Measurements from ENCODE around the gene TLK1.

The TLK1 gene

DNA sequence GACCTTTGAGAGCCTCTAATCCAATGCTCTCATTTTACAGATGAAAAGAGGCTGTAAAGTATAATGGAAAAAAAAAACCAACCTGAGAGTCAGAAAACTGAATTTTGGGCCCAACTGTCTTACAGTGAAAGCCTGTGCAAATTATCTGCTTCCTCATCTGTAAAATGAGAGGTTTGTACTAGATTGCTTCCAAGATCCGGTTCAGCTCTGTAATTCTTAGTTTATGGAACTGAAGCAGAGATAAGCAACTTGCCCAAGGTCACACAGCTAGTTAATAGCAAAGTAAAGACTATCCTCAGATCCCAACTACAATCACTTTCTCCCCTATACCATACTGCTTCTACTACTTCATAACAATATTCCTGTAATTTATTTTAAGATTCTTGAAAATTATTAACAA is 6.3 kb downstream of the TLK1 start:
- no peak overlapping the region for H2AK5ac ChIP-seq (ENCODE audit: low read length)
- no CpG with 5 or more reads among the region's 1 CpG for WGBS (ENCODE audit: extremely low coverage, insufficient coverage, insufficient read length)
- DNase-seq, result no peak
- no peak overlapping the region for H4K12ac ChIP-seq (ENCODE audit: low read depth, low read length)
- peaks cover 12% of the 10 kb centered on the region for H3K79me2 ChIP-seq (ENCODE audit: control insufficient read depth, insufficient read depth, low read length, poor library complexity)
- H2BK5ac ChIP-seq (ENCODE audit: low read depth, low read length, poor library complexity), result no peak overlapping the region
- H3K36me3 ChIP-seq (ENCODE audit: control insufficient read depth in 1 of 2, insufficient read depth in 2 of 2, low read length in 2 of 2), result peaks cover 0 to 3% of the 10 kb centered on the region in 2 experiments
- H3K4me1 ChIP-seq (ENCODE audit: control insufficient read depth in 1 of 2, insufficient read depth in 2 of 2, low read length in 2 of 2), result peaks cover 0 to 3% of the 10 kb centered on the region in 2 experiments
- no peak overlapping the region for H3K23ac ChIP-seq (ENCODE audit: low read length)
- no peak overlapping the region for H2BK12ac ChIP-seq (ENCODE audit: low read length)
- H3K27ac ChIP-seq (ENCODE audit: low read depth, low read length), result no peak overlapping the region
- no peaks in the 10 kb centered on the region for H3K9me3 ChIP-seq (ENCODE audit: insufficient read depth, low read depth, low read length)
- H3K9ac ChIP-seq (ENCODE audit: low read length), result no peak overlapping the region
- no peak overlapping the region for H4K8ac ChIP-seq (ENCODE audit: low read depth, low read length)
- peaks cover 2% of the 10 kb centered on the region for H3K79me1 ChIP-seq (ENCODE audit: low read length)
- no peak overlapping the region for H4K91ac ChIP-seq (ENCODE audit: low read depth, low read length)
- no peak overlapping the region for H2AFZ ChIP-seq (ENCODE audit: insufficient read depth, low read length, poor library complexity)
- no peak overlapping the region for H3K4me3 ChIP-seq (ENCODE audit: low read depth, low read length)
- no peak overlapping the region for H3K4me2 ChIP-seq (ENCODE audit: low read length)
- no peak overlapping the region for H3K18ac ChIP-seq (ENCODE audit: low read length)
- no peak overlapping the region for H3K14ac ChIP-seq (ENCODE audit: low read length)
- H3K27me3 ChIP-seq (ENCODE audit: insufficient read depth, low read length), result no peaks in the 10 kb centered on the region
- no peak overlapping the region for H3K4ac ChIP-seq (ENCODE audit: low read depth, low read length)
- H2BK120ac ChIP-seq (ENCODE audit: insufficient read depth, low read length, poor library complexity), result no peak overlapping the region

DNA sequence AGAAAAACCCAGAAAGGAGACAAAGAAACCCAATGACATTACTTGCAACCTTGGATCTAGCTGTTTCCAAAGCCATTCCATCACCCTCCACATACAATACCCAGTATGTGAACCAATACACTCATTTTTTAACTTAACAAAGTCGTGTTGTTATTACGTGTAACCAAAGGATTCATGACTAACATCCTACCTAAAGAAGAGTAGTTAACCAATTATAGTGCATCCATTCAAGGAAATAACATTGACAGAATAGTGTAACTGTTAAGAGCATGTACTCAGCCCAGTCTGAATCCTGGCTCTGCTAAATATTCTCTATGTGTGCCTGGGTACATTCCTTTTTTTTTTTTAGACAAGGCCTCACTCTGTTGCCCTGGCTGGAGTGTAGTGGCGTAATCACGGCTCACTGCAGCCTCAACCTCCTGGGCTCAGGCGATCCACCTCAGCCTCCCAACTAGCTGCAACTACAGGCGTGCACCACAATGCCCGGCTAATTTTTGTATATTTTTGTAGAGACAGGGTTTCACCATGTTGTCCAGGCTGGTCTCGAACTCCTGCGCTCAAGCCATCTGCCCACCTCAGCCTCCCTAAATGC is 9.9 kb downstream of the TLK1 start:
- no peaks in the 10 kb centered on the region for H3K27me3 ChIP-seq (ENCODE audit: insufficient read depth, low read length)
- no CpG with 5 or more reads among the region's 9 CpGs for WGBS (ENCODE audit: extremely low coverage, insufficient coverage, insufficient read length)

GRCh38 chr2:171149986-171150693 is 10.6 kb downstream of the TLK1 start:
- H2BK5ac ChIP-seq (ENCODE audit: low read depth, low read length, poor library complexity), result no peak overlapping the region
- no peak overlapping the region for H3K4me2 ChIP-seq (ENCODE audit: low read length)
- H4K12ac ChIP-seq (ENCODE audit: low read depth, low read length), result no peak overlapping the region
- peaks cover 0 to 3% of the 10 kb centered on the region in 2 experiments for H3K36me3 ChIP-seq (ENCODE audit: control insufficient read depth in 1 of 2, insufficient read depth in 2 of 2, low read length in 2 of 2)
- no peak overlapping the region for H3K23ac ChIP-seq (ENCODE audit: low read length)
- H3K4me1 ChIP-seq (ENCODE audit: control insufficient read depth in 1 of 2, insufficient read depth in 2 of 2, low read length in 2 of 2), result peaks cover 2 to 3% of the 10 kb centered on the region in 2 experiments
- no peaks in the 10 kb centered on the region for H3K27me3 ChIP-seq (ENCODE audit: insufficient read depth, low read length)
- H2BK12ac ChIP-seq (ENCODE audit: low read length), result no peak overlapping the region
- no peak overlapping the region for H3K14ac ChIP-seq (ENCODE audit: low read length)
- H3K4me3 ChIP-seq (ENCODE audit: low read depth, low read length), result no peak overlapping the region
- no peak overlapping the region for H4K8ac ChIP-seq (ENCODE audit: low read depth, low read length)
- no peak overlapping the region for H3K9ac ChIP-seq (ENCODE audit: low read length)
- H4K91ac ChIP-seq (ENCODE audit: low read depth, low read length), result no peak overlapping the region
- no peak overlapping the region for H3K27ac ChIP-seq (ENCODE audit: low read depth, low read length)
- no peak overlapping the region for H3K18ac ChIP-seq (ENCODE audit: low read length)
- H2AFZ ChIP-seq (ENCODE audit: insufficient read depth, low read length, poor library complexity), result no peak overlapping the region
- H3K4ac ChIP-seq (ENCODE audit: low read depth, low read length), result peak overlapping the region; percentile 95
- DNase-seq, result no peak
- H3K79me1 ChIP-seq (ENCODE audit: low read length), result peaks cover 2% of the 10 kb centered on the region
- WGBS (ENCODE audit: extremely low coverage, insufficient coverage, insufficient read length), result no CpG with 5 or more reads among the region's 4 CpGs
- peaks cover 14% of the 10 kb centered on the region for H3K79me2 ChIP-seq (ENCODE audit: control insufficient read depth, insufficient read depth, low read length, poor library complexity)
- no peak overlapping the region for H2BK120ac ChIP-seq (ENCODE audit: insufficient read depth, low read length, poor library complexity)
- H3K9me3 ChIP-seq (ENCODE audit: insufficient read depth, low read depth, low read length), result no peaks in the 10 kb centered on the region
- no peak overlapping the region for H2AK5ac ChIP-seq (ENCODE audit: low read length)

More for the DNA sequence above, 9.9 kb downstream of the TLK1 start:
- Histone ChIP-seq H4K8ac (ENCODE audit: low read depth, low read length) (no peak overlapping the region), H3K27ac (ENCODE audit: low read depth, low read length) (no peak overlapping the region), H3K18ac (ENCODE audit: low read length) (no peak overlapping the region), H3K79me2 (ENCODE audit: control insufficient read depth, insufficient read depth, low read length, poor library complexity) (peaks cover 14% of the 10 kb centered on the region), H3K9me3 (ENCODE audit: insufficient read depth, low read depth, low read length) (no peaks in the 10 kb centered on the region), H2BK12ac (ENCODE audit: low read length) (no peak overlapping the region), H3K4ac (ENCODE audit: low read depth, low read length) (peak overlapping the region; percentile 98), H3K36me3 (ENCODE audit: control insufficient read depth in 1 of 2, insufficient read depth in 2 of 2, low read length in 2 of 2) (peaks cover 0 to 3% of the 10 kb centered on the region in 2 experiments), H2AFZ (ENCODE audit: insufficient read depth, low read length, poor library complexity) (no peak overlapping the region), H2AK5ac (ENCODE audit: low read length) (no peak overlapping the region), H3K4me3 (ENCODE audit: low read depth, low read length) (no peak overlapping the region), H3K14ac (ENCODE audit: low read length) (no peak overlapping the region), H2BK5ac (ENCODE audit: low read depth, low read length, poor library complexity) (no peak overlapping the region), H3K4me2 (ENCODE audit: low read length) (no peak overlapping the region), H4K12ac (ENCODE audit: low read depth, low read length) (no peak overlapping the region), H3K23ac (ENCODE audit: low read length) (no peak overlapping the region), H3K4me1 (ENCODE audit: control insufficient read depth in 1 of 2, insufficient read depth in 2 of 2, low read length in 2 of 2) (peaks cover 2 to 3% of the 10 kb centered on the region in 2 experiments), H3K9ac (ENCODE audit: low read length) (no peak overlapping the region), H4K91ac (ENCODE audit: low read depth, low read length) (no peak overlapping the region), H3K79me1 (ENCODE audit: low read length) (peaks cover 2% of the 10 kb centered on the region), H2BK120ac (ENCODE audit: insufficient read depth, low read length, poor library complexity) (no peak overlapping the region)
- no peak for DNase-seq

DNA sequence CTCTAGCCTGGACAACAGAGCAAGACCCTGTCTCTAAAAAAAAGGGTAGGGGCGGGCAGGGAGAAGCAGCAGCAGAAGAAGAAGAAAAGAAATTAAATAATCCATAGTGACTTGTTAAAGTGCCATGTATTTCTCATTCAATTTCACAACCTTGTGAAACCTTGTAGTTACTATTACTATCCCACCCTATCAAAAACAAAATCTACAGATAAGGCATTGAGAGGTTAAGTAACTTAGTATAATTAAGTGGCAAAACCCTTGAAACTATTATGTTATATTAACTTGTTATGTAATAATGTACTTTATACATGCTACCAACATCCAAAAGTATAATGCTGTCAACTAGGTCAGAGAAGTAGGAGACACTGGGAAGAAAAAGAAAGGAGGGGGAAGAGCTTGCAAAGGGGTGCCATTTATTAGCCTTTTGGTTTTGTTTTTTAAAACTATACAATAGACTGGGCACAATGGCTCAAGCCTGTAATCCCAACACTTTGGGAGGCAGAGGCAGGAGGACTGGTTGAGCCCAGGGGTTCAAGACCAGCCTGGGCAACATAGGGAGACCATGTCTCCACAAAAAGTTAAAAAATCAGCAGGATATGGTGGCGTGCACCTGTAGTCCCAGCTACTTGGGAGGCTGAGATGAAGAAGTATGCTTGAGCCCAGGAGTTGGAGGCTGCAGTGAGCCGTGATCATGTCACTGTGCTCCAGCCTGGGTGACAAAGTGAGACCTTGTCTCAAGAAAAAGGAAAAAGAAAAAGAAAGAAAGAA is 11.3 kb downstream of the TLK1 start:
- H3K27me3 ChIP-seq (ENCODE audit: insufficient read depth, low read length), result no peaks in the 10 kb centered on the region
- no peak overlapping the region for H2BK12ac ChIP-seq (ENCODE audit: low read length)
- no peak overlapping the region for H4K91ac ChIP-seq (ENCODE audit: low read depth, low read length)
- no peak overlapping the region for H3K4me2 ChIP-seq (ENCODE audit: low read length)
- H3K36me3 ChIP-seq (ENCODE audit: control insufficient read depth in 1 of 2, insufficient read depth in 2 of 2, low read length in 2 of 2), result peaks cover 0 to 3% of the 10 kb centered on the region in 2 experiments
- H3K14ac ChIP-seq (ENCODE audit: low read length), result no peak overlapping the region
- no peak overlapping the region for H3K4me3 ChIP-seq (ENCODE audit: low read depth, low read length)
- no peaks in the 10 kb centered on the region for H3K9me3 ChIP-seq (ENCODE audit: insufficient read depth, low read depth, low read length)
- H2BK120ac ChIP-seq (ENCODE audit: insufficient read depth, low read length, poor library complexity), result no peak overlapping the region
- H2BK5ac ChIP-seq (ENCODE audit: low read depth, low read length, poor library complexity), result no peak overlapping the region
- DNase-seq, result no peak
- H3K4me1 ChIP-seq (ENCODE audit: control insufficient read depth in 1 of 2, insufficient read depth in 2 of 2, low read length in 2 of 2), result peaks cover 2 to 3% of the 10 kb centered on the region in 2 experiments
- no peak overlapping the region for H3K9ac ChIP-seq (ENCODE audit: low read length)
- no peak overlapping the region for H3K27ac ChIP-seq (ENCODE audit: low read depth, low read length)
- H3K18ac ChIP-seq (ENCODE audit: low read length), result peak overlapping the region; percentile 45
- no peak overlapping the region for H3K23ac ChIP-seq (ENCODE audit: low read length)
- peaks cover 14% of the 10 kb centered on the region for H3K79me2 ChIP-seq (ENCODE audit: control insufficient read depth, insufficient read depth, low read length, poor library complexity)
- H2AK5ac ChIP-seq (ENCODE audit: low read length), result no peak overlapping the region
- H3K4ac ChIP-seq (ENCODE audit: low read depth, low read length), result peak overlapping the region; percentile 99
- H4K12ac ChIP-seq (ENCODE audit: low read depth, low read length), result no peak overlapping the region
- H3K79me1 ChIP-seq (ENCODE audit: low read length), result peaks cover 2% of the 10 kb centered on the region
- no CpG with 5 or more reads among the region's 3 CpGs for WGBS (ENCODE audit: extremely low coverage, insufficient coverage, insufficient read length)
- no peak overlapping the region for H4K8ac ChIP-seq (ENCODE audit: low read depth, low read length)
- no peak overlapping the region for H2AFZ ChIP-seq (ENCODE audit: insufficient read depth, low read length, poor library complexity)

Data from trophoblast cell (in vitro differentiated cells and primary cell).